SHP77 (cell line): Measurements from ENCODE around the gene CACNA1S.

ENCODE experiments used
- DNase-seq, 2 experiments: peaks; one replicate each; lab custom pipeline; 2025; lab: John Stamatoyannopoulos, UW

CACNA1S gene

DNA sequence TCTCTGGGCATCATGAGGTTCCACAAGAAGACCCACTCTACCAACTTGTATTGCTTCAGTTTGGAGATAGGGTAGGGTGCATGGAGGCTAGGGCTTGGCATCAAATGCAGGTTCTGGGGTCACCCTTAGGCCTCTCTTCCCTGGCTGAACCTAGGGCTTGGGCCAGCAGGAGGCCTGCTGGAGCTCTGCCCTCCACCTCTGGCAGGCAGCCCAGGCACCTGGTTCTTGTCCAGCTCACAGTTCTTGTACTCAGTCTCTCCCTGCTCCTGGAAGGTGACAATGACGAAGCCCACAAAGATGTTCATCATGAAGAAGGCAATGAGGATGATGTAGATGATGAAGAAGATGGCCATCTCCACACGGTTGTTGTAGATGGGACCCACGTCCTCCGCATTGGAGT, 51.2 kb downstream of the CACNA1S start:
- no peak for DNase-seq

DNA sequence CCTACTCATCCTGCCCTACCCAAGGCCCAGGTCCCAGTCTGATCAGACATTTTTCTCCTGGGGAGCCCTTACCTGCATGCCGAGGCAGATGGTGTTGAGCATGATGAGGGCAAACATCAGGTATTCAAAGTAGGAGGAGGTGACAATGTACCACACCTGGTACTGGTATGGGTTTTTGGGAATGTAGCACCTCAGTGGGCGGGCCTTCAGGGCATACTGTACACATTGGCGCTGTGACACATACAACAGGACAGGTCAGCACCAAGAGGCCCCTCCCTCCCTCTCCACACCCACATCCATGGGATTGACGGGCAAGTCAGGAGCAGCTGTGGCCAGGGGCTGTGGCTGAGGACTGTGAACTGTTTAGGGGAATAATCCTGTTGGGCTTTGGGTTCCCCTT, 51.6 kb downstream of the CACNA1S start:
- no peak for DNase-seq

- no peak for DNase-seq
Observed at GRCh38 chr1:201059871-201060555, 52.2 kb downstream of the CACNA1S start.

GRCh38 chr1:201059401-201059800, 52.8 kb downstream of the CACNA1S start:
- DNase-seq: no peak

DNA sequence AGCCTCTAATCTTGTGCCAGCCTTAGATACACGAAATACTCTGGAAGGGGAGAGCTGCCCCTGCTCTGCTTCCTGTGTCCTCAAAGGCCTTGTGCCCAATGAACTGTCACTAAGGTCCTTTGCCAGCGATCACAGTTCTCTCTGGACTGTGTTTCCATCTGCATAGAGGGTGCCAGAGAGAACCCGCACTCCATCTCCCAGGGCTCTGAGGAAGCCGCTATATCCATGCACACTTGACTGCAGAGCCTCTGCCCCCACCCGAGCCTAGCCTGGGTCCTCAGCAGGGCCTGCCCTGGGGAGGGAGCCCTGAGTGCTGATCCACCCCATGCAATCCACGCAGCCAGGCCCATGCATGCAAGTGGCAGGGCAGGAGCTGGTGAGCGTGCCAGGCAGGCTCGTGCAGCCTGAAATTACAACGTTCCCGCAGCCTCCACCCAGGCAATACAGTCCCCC, 58.1 kb downstream of the CACNA1S start:
- no peak for DNase-seq

DNA sequence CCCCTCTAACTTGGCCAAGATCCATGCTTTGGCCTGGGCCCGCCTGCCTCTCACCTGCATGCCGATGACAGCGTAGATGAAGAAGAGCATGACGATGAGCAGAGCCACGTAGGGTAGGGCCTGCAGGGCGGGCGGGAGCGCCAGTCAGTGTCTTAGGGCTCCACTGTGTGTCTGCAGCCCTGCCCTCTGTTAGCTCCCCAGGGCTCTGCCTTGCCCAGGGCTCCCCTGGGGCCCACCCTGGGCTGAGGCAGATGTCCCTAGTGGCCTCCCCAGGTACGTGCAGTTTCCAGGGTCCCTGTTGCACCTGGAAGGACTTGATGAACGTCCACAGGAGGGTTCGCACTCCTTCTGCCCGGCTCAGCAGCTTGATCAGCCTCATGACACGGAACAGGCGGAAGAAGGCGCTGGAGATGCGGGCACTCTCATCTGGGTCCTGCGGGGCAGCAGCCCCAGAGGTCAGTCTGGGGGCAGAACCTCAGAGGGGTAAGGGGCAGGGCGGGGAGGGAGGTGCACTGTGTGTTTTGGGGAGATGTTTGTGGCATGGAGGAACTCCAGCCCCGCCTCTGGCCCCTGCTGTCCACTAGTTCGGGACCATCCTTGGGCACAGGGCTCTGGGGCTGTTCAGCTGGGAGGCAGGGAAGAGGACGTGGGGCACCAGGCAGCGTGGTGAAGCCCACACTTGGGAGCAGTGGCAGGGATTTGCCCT, 58.9 kb downstream of the CACNA1S start:
- peak in 1 of 2 experiments; percentile 16 for DNase-seq

GRCh38 chr1:201051399-201051798, 60.8 kb downstream of the CACNA1S start:
- no peak for DNase-seq

GRCh38 chr1:201050515-201051277, 61.5 kb downstream of the CACNA1S start:
- DNase-seq: no peak

- no peak for DNase-seq
Observed at GRCh38 chr1:201049248-201049831, 62.9 kb downstream of the CACNA1S start.

- DNase-seq: no peak
Observed at GRCh38 chr1:201048521-201048920, 63.7 kb downstream of the CACNA1S start.

DNA sequence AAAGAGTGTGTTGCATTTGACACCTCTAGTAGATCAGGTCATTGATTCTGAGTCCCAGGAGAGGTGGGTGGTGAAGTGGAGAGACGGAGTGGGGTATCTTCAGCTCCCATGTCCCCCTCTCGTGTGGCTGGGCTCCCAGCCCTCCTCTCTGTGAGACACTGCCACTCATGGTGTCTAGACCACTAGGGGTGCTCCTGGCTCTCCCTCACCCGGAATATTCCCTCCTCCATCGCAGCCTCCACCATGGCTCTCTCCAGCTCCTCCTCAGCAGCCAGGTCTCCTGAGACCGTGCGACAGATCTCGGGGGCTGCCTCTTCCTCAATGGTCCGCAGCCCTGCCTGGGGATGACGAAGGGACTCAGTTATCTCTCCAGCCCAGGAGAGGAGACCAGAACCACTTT, 68.1 kb downstream of the CACNA1S start:
- DNase-seq: no peak

GRCh38 chr1:201042779-201043461, 69.3 kb downstream of the CACNA1S start:
- peak; percentile 60 to 80 for DNase-seq

DNA sequence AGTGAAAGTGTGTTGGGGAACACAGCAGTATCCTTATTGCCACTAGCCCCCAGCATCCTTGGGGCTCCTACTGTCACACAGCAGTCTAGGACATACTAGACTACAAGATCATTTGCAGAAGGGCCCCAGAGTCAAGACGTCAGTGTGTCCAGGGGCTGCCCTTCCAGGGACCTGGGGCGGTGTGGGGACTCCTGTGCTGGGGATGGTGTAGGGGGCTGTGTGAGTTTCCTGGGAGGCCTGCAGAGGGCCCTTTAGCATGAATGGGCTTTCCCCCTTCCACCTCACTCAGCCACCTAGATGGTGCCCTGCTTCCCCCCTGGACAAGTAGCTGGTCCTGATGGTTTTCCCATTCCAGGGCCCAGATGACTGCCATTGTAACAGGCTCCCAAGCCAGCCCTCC, 71.2 kb downstream of the CACNA1S start:
- DNase-seq: no peak

DNA sequence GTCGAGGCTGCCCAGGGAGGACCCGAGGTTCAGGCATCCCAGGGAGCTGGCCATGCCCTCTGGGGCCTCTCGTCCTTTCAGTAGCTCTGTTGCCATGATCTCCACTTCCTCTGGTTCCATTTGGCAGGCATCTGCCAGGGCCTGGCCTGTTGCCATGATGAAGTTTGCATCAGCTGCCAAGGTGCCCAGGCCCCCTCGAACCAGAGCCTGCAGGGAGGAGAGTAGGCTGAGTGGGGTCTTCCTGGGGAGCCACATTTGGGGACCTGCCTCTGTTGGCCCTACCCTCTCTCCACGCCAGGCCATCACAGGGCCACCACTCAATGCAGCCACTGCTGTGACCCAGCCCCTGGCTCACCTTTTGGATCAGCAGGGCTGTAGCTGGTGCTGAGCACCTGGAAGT, 72.3 kb downstream of the CACNA1S start:
- no peak for DNase-seq

DNA sequence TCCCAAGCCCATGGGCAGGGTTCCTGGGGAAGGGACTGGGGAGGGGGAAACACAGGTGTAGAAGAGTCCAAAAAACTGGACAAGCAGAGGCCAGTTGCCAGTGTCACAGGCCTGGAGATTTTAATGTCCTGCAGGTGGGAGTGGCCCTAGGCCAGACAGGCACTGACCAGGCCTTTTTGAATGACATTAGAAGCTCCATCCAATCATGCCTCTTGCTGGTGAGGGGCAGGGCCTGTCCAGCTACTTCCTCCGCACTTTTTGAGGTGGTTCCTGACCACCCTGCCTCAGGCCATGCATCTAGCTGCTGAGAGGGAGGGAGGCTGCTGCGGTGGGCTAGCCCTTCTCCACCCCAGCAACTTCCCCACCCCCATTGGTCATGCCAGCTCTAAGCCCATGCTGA, 72.8 kb downstream of the CACNA1S start:
- DNase-seq: no peak

DNA sequence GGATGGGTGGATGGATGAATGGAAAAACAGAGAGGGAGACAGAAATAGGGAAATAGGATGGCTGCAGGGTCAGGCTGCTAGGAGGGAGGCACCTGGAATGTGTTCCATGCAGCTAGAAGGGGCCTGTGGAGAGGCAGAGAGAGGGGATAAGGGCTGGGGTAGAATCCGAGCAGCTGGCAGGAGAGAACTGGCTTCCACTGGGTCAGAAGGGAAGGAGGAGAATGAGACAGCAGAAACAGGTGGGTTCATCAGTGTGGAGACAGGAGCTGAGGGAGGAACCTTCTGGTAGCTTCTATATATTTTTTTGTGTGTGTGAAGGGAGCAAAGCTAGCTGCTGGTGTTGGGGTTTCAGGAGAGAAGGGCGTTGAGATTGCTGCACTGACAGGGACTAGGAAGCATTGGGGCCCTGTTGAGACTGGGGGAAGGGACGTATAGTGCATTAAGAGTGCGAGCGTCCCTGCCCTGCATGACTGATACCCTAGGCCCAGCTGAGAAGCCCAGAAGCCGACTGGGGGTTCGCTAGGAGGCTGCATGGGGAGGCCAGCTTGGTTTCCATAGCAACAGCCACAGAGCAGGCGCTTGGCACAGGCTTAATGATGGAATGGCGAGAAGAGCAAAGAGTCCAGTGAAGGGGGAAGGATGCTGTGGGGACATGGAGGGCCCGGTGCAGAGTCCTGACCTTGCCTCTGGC, 73.9 kb downstream of the CACNA1S start:
- DNase-seq: no peak

- peak in 1 of 2 experiments; percentile 42 for DNase-seq
Observed at GRCh38 chr1:201036188-201036842, 75.9 kb downstream of the CACNA1S start.

- no peak for DNase-seq
Observed at GRCh38 chr1:201034671-201035070, 77.6 kb downstream of the CACNA1S start.

- no peak for DNase-seq
Observed at GRCh38 chr1:201032408-201032807, 79.8 kb downstream of the CACNA1S start.

DNA sequence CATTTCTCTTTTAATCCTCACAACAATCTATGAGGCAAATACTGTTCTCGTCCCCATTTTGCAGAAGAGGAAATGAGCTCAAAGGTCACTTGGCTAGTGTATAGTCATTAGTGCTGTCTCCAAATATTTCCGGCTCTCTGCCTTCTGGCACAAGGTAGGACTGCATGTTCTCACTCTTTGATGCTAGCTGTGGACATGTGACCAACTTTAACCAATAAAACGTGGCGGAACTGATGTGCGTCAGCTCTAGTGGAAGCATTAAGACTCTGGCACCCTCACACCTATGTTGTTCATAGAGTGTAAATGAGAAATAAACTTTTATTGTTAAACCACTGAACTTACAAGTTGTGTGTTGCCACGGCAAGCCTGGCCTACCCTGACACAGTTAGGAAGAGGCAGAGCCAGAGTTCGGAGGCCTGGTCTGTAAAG, 83.8 kb downstream of the CACNA1S start:
- DNase-seq: no peak

- DNase-seq: no peak
Observed at GRCh38 chr1:201026836-201027235, 85.4 kb downstream of the CACNA1S start.
